ENCODE data around the gene FOXN1. TPM values are rescaled to one million over a fixed set of nuclear protein-coding genes. Genes with fewer than 3 reads are reported as not detected.
A peak's percentile ranks its signal among the peaks of the same experiment; 100 is the strongest.

FOXN1 gene
- total RNA-seq, 1 experiment from 2014 or later: not detected

GRCh38 chr17:28497931-28498330 lies 8.2 kb upstream of the FOXN1 start:
- Mint-ChIP-seq H3K27me3 (ENCODE audit: unreplicated experiment) (peaks cover 10% of the 10 kb centered on the region), H3K27ac (ENCODE audit: unreplicated experiment) (peak overlapping the region; percentile 88), H3K9me3 (ENCODE audit: low read depth, unreplicated experiment) (no peaks in the 10 kb centered on the region), H3K4me3 (ENCODE audit: low read depth, unreplicated experiment) (peak overlapping the region; percentile 41), H3K4me1 (ENCODE audit: low read depth, unreplicated experiment) (peaks cover 7% of the 10 kb centered on the region), H3K36me3 (ENCODE audit: insufficient read depth, unreplicated experiment) (peaks cover 10% of the 10 kb centered on the region)
- no peak for TF ChIP-seq CTCF (IDR thresholded peaks at IDR 0.05; ENCODE audit: unreplicated experiment)
- peak; percentile 94 for DNase-seq
- intact Hi-C loops (cut with micrococcal nuclease; ENCODE audit: unreplicated experiment): no loop called here
- CTCF ChIA-PET: interaction anchor here (0.6 to 1.6 kb wide), 6 partner anchors 10 to 50 kb away, joined by 3 to 5 read pairs (median 3); no protein-coding TSS in a partner anchor
- BruUV-seq (replicated peaks): no TSS peak

- Mint-ChIP-seq H3K27ac (ENCODE audit: unreplicated experiment) (no peak overlapping the region), H3K4me1 (ENCODE audit: low read depth, unreplicated experiment) (peaks cover 7% of the 10 kb centered on the region), H3K4me3 (ENCODE audit: low read depth, unreplicated experiment) (no peak overlapping the region), H3K9me3 (ENCODE audit: low read depth, unreplicated experiment) (no peaks in the 10 kb centered on the region), H3K27me3 (ENCODE audit: unreplicated experiment) (peaks cover 5% of the 10 kb centered on the region), H3K36me3 (ENCODE audit: insufficient read depth, unreplicated experiment) (peaks cover 10% of the 10 kb centered on the region)
- intact Hi-C loops (cut with micrococcal nuclease; ENCODE audit: unreplicated experiment): no loop called here
- no peak for TF ChIP-seq CTCF (IDR thresholded peaks at IDR 0.05; ENCODE audit: unreplicated experiment)
- CTCF ChIA-PET: interaction anchor here (1.6 kb wide), 1 partner anchor 9 kb away, joined by 5 read pairs; no protein-coding TSS in a partner anchor
- BruUV-seq (replicated peaks): no TSS peak
- no peak for DNase-seq
Observed at GRCh38 chr17:28498652-28499363, 7.3 kb upstream of the FOXN1 start.

GRCh38 chr17:28499364-28499664 lies 6.8 kb upstream of the FOXN1 start:
- Mint-ChIP-seq H3K4me1 (ENCODE audit: low read depth, unreplicated experiment) (peaks cover 7% of the 10 kb centered on the region), H3K36me3 (ENCODE audit: insufficient read depth, unreplicated experiment) (peaks cover 10% of the 10 kb centered on the region), H3K4me3 (ENCODE audit: low read depth, unreplicated experiment) (no peak overlapping the region), H3K9me3 (ENCODE audit: low read depth, unreplicated experiment) (no peaks in the 10 kb centered on the region), H3K27me3 (ENCODE audit: unreplicated experiment) (peaks cover 9% of the 10 kb centered on the region), H3K27ac (ENCODE audit: unreplicated experiment) (no peak overlapping the region)
- intact Hi-C loops (cut with micrococcal nuclease; ENCODE audit: unreplicated experiment): no loop called here
- CTCF ChIA-PET: no interaction called here
- DNase-seq: no peak
- no peak for TF ChIP-seq CTCF (IDR thresholded peaks at IDR 0.05; ENCODE audit: unreplicated experiment)
- no TSS peak for BruUV-seq (replicated peaks)

GRCh38 chr17:28499684-28500357 lies 6.3 kb upstream of the FOXN1 start:
- H3K36me3 Mint-ChIP-seq (ENCODE audit: insufficient read depth, unreplicated experiment): peaks cover 10% of the 10 kb centered on the region
- H3K4me1 Mint-ChIP-seq (ENCODE audit: low read depth, unreplicated experiment): peaks cover 7% of the 10 kb centered on the region
- CTCF ChIA-PET: no interaction called here
- intact Hi-C loops (cut with micrococcal nuclease; ENCODE audit: unreplicated experiment): no loop called here
- H3K9me3 Mint-ChIP-seq (ENCODE audit: low read depth, unreplicated experiment): no peaks in the 10 kb centered on the region
- H3K27me3 Mint-ChIP-seq (ENCODE audit: unreplicated experiment): peaks cover 14% of the 10 kb centered on the region
- BruUV-seq (replicated peaks): no TSS peak
- DNase-seq: no peak
- TF ChIP-seq CTCF (IDR thresholded peaks at IDR 0.05; ENCODE audit: unreplicated experiment): no peak
- no peak overlapping the region for H3K27ac Mint-ChIP-seq (ENCODE audit: unreplicated experiment)
- no peak overlapping the region for H3K4me3 Mint-ChIP-seq (ENCODE audit: low read depth, unreplicated experiment)
